K562 (cell line): ENCODE data around the gene SOST. TPM values are rescaled to one million over a fixed set of nuclear protein-coding genes. Genes with fewer than 3 reads are reported as not detected.

Experiments
- BMI1 ChIP-seq: fragments of 150-350 bp; IDR thresholded peaks from 2 replicates; pipeline ENCODE4 v1.6.1; 2014; ENCODE audit warnings: low read length
- BRD9 ChIP-seq: fragments of 450-650 bp; IDR thresholded peaks from 2 replicates; pipeline ENCODE4 v1.6.1; 2018; ENCODE audit warnings: low read depth; ENCODE audit not compliant: partially characterized antibody
- CREM ChIP-seq: IDR thresholded peaks from 2 replicates; pipeline ENCODE4 v1.6.1; 2014; ENCODE audit warnings: antibody characterized with exemption, low read depth
- CSDE1 ChIP-seq, 2 experiments: fragments of 450-650 bp; IDR thresholded peaks; 2 replicates each; pipeline ENCODE4 v1.6.1; 2016; ENCODE audit warnings: mild to moderate bottlenecking in 1 of 2
- CTCF ChIP-seq, 3 experiments: IDR thresholded peaks in 2 of 3; conservative IDR thresholded peaks in 1 of 3; 2 replicates each; pipeline ENCODE4 v1.5.1; 2011 to 2012; ENCODE audit warnings: low read length in 3 of 3, mild to moderate bottlenecking in 3 of 3, control low read depth in 2 of 3, improper control_type of control experiment in 1 of 3, inconsistent platforms in 1 of 3, low read depth in 1 of 3, mixed read lengths in 1 of 3, moderate library complexity in 1 of 3; ENCODE audit not compliant: insufficient read depth in 2 of 3
- HMGN3 ChIP-seq: IDR thresholded peaks from 2 replicates; pipeline ENCODE4 v1.6.1; 2011; ENCODE audit warnings: borderline replicate concordance, low read depth, mild to moderate bottlenecking, mixed read lengths, low read length; ENCODE audit not compliant: insufficient read length; ENCODE audit errors: extremely low read depth
- MYC ChIP-seq, 2 experiments: fragments of 250-450 bp in 1 of 2; sonication (Bioruptor Pico) in 1 of 2; IDR thresholded peaks; 2 replicates each; pipeline versions ENCODE4 v1.5.1 to v1.6.1; 2012 to 2021; ENCODE audit warnings: low read depth in 2 of 2, borderline replicate concordance in 1 of 2, improper control_type of control experiment in 1 of 2, low read length in 1 of 2, mild to moderate bottlenecking in 1 of 2, moderate library complexity in 1 of 2
- NKRF ChIP-seq: fragments of 450-650 bp; IDR thresholded peaks from 2 replicates; pipeline ENCODE4 v1.6.1; 2016; ENCODE audit warnings: borderline replicate concordance
- PML ChIP-seq: IDR thresholded peaks from 2 replicates; pipeline ENCODE4 v1.6.1; 2012; ENCODE audit warnings: low read length, inconsistent platforms
- PRMT5 ChIP-seq: sonication (generic); formaldehyde crosslinking; IDR thresholded peaks from 2 replicates; pipeline ENCODE4 v1.5.0; 2020; ENCODE audit warnings: missing genetic modification reagents
- RFX1 ChIP-seq: fragments of 450-650 bp; IDR thresholded peaks from 2 replicates; pipeline ENCODE4 v1.6.1; 2016; ENCODE audit warnings: mild to moderate bottlenecking, moderate library complexity
- STAT6 ChIP-seq: sonication (generic); formaldehyde crosslinking; IDR thresholded peaks from 2 replicates; pipeline ENCODE4 v1.8.1; 2023; ENCODE audit warnings: mild to moderate bottlenecking, missing genetic modification reagents
- TEAD4 ChIP-seq, 2 experiments: sonication (generic) in 1 of 2; formaldehyde crosslinking in 1 of 2; IDR thresholded peaks; 2 replicates each; pipeline versions ENCODE4 v1.6.1 to v1.8.0; 2012 to 2022; ENCODE audit warnings: borderline replicate concordance in 1 of 2, inconsistent platforms in 1 of 2, low read length in 1 of 2, mild to moderate bottlenecking in 1 of 2, missing genetic modification reagents in 1 of 2
- TFE3 ChIP-seq: fragments of 450-650 bp; formaldehyde crosslinking; IDR thresholded peaks from 2 replicates; pipeline ENCODE4 v1.4.0; 2020; ENCODE audit warnings: mild to moderate bottlenecking, mixed read lengths
- U2AF2 ChIP-seq: fragments of 200-400 bp; formaldehyde crosslinking; optimal IDR thresholded peaks from 2 replicates; pipeline ENCODE3; 2017; ENCODE audit warnings: low read depth, mild to moderate bottlenecking, low read length
- USF2 ChIP-seq: sonication (generic); formaldehyde crosslinking; IDR thresholded peaks from 2 replicates; pipeline ENCODE4 v1.5.0; 2020; ENCODE audit warnings: missing genetic modification reagents
- polyA plus RNA-seq, 8 experiments: library from polyadenylated mRNA; depleted of rRNA in 4 of 8; stranded (reverse) in 5 of 8; unstranded in 3 of 8; fragments of >200 nt; fragmentation: Nextera tagmentation in 2 of 8; fragmentation: Illumina TruSeq in 1 of 8; extraction: Ambion mirVana in 2 of 8; extraction: Trizol in 1 of 8; gene quantifications; 2 replicates each; pipeline versions ENCODE4 v1.2.1 to v1.2.3, GENCODE V29; 2011 to 2014; ENCODE audit warnings: inconsistent platforms in 1 of 8, missing spikeins in 1 of 8
- total RNA-seq, 7 experiments: library from RNA; depleted of rRNA in 6 of 7; stranded (reverse); fragments of >200 nt in 6 of 7; fragmentation: Illumina TruSeq in 2 of 7; extraction: Trizol in 2 of 7; gene quantifications; 2 replicates each; pipeline versions ENCODE4 v1.2.1 to v1.2.3, GENCODE V29; 2011 to 2021; ENCODE audit warnings: low replicate concordance in 1 of 7

The SOST gene
- total and polyA plus RNA-seq, 9 of the 15 experiments (the other 6 are each of a cell fraction or from before 2014, with no cell fraction given): not detected

GRCh38 chr17:43778337-43779144 is 19.9 kb upstream of the SOST start, which contains the start of gene DUSP3 (continued):
- TF ChIP-seq USF2 (CRISPR knock-in tag) (peak; percentile 92), CTCF (IDR thresholded peaks at IDR 0.05 in 2 of 3, conservative IDR thresholded peaks at IDR 0.05 in 1 of 3; ENCODE audit: insufficient read depth in 2 of 3, low read depth in 1 of 3, low read length in 3 of 3) (no peak), STAT6 (CRISPR knock-in tag) (0 out of 2 replicates have a peak, but pooled peaks have one; percentile 49), CREM (peak; percentile 92), NKRF (peak; percentile 37; the same call in 1 of the 2 replicates), RFX1 (peak; percentile 95), CSDE1 (IDR thresholded peaks at IDR 0.05) (0 out of 4 replicates have a peak, but pooled peaks of 1 of the 2 experiments have one; percentile 66), BRD9 (no peak), MYC (IDR thresholded peaks at IDR 0.05; ENCODE audit: low read depth, low read length) (peak; percentile 65), MYC (CRISPR knock-in tag; IDR thresholded peaks at IDR 0.05; ENCODE audit: borderline replicate concordance, low read depth) (no peak), U2AF2 (no peak), HMGN3 (peak; percentile 71), PRMT5 (CRISPR knock-in tag) (no peak), BMI1 (peak; percentile 81), TFE3 (CRISPR knock-in tag) (peak; percentile 86), TEAD4 (IDR thresholded peaks at IDR 0.05; ENCODE audit: low read length) (peak; percentile 56; the same call in 1 of the 2 replicates), TEAD4 (CRISPR knock-in tag; IDR thresholded peaks at IDR 0.05; ENCODE audit: borderline replicate concordance) (peak; percentile 81; the same call in 1 of the 2 replicates), PML (peak; percentile 38; the same call in 1 of the 2 replicates)
